IPS DF 6.9 (cell line): Measurements from ENCODE around the gene PSMC4.
A peak's percentile ranks its signal among the peaks of the same experiment; 100 is the strongest.

Experiments
- DNase-seq: peaks from one replicate; pipeline ENCODE4 v3.0.0-alpha.2; 2013; ENCODE audit warnings: low read depth, low spot score
- H3K27ac ChIP-seq: one replicate; pipeline ENCODE4 v1.5.1; 2013; ENCODE audit warnings: low read length, control low read depth
- H3K27me3 ChIP-seq: 2 replicates; pipeline ENCODE4 v1.6.1; 2013; ENCODE audit warnings: mild to moderate bottlenecking, low read length; ENCODE audit not compliant: control insufficient read depth, insufficient read depth
- H3K36me3 ChIP-seq: 2 replicates; pipeline ENCODE4 v1.6.1; 2013; ENCODE audit warnings: low read length; ENCODE audit not compliant: control insufficient read depth, insufficient read depth
- H3K4me1 ChIP-seq: 2 replicates; pipeline ENCODE4 v1.6.1; 2013; ENCODE audit warnings: low read length; ENCODE audit not compliant: control insufficient read depth, insufficient read depth
- H3K4me3 ChIP-seq: 2 replicates; pipeline ENCODE4 v1.5.1; 2013; ENCODE audit warnings: mild to moderate bottlenecking, low read length
- H3K9me3 ChIP-seq: 2 replicates; pipeline ENCODE4 v1.6.1; 2013; ENCODE audit warnings: low read length, inconsistent platforms; ENCODE audit not compliant: control insufficient read depth, insufficient read depth
- WGBS: extraction: QIAGEN DNeasy Blood & Tissue Kit; methylation state at CpG from one replicate; pipeline ENCODE4 v1.1.7; 2013; ENCODE audit warnings: mixed read lengths, missing lambda C conversion rate; ENCODE audit not compliant: insufficient read length, insufficient coverage; 5-methylcytosine and 5-hydroxymethylcytosine counted together

The PSMC4 gene

DNA sequence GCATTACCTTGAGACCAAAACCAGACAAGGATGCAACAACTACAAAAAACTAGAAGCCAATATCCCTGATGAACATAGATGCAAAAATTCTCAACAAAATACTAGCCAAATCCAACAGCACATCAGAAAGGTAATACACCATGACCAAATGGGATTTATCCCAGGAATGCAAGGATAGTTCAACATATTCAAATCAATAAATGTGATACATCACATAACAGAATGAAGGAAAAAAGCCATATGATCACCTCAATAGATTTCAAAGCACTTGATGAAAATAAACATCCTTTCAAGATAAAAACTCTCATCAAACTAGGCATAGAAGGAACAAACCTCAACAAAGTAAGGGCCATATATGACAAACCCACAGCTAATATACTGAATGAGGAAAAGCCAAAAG is 15.7 kb downstream of the PSMC4 start:
- H3K4me3 ChIP-seq, result no peak overlapping the region
- no peaks in the 10 kb centered on the region for H3K9me3 ChIP-seq
- DNase-seq, result no peak

GRCh38 chr19:39987167-39987566 is 16.2 kb downstream of the PSMC4 start:
- Histone ChIP-seq H3K36me3 (no peaks in the 10 kb centered on the region; the same call in 1 of the 2 replicates), H3K27ac (no peak overlapping the region), H3K9me3 (no peaks in the 10 kb centered on the region), H3K4me3 (no peak overlapping the region), H3K27me3 (no peaks in the 10 kb centered on the region), H3K4me1 (no peaks in the 10 kb centered on the region)
- DNase-seq, result no peak

More for the DNA sequence above, 15.7 kb downstream of the PSMC4 start:
- H3K36me3 ChIP-seq, result no peaks in the 10 kb centered on the region; the same call in 1 of the 2 replicates
- no peaks in the 10 kb centered on the region for H3K4me1 ChIP-seq
- no peak overlapping the region for H3K27ac ChIP-seq
- H3K27me3 ChIP-seq, result no peaks in the 10 kb centered on the region

DNA sequence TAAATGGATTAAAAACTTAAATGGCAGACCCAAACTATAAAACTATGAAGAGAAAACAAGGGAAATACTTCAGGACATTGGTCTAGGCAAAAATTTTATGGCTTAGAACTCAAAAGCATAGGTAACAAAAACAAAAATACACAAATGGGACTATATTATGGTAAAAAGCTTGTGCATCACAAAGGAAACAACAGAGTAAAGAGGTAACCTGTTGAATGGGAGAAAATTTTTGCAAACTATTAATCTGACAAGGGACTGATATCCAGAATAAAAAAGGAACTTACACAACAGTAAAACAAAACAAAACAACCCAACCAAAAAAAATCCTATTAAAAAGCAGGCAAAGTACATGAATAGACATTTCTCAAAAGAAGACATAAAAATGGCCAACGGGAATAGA is 16.6 kb downstream of the PSMC4 start:
- H3K27ac ChIP-seq, result no peak overlapping the region

DNA sequence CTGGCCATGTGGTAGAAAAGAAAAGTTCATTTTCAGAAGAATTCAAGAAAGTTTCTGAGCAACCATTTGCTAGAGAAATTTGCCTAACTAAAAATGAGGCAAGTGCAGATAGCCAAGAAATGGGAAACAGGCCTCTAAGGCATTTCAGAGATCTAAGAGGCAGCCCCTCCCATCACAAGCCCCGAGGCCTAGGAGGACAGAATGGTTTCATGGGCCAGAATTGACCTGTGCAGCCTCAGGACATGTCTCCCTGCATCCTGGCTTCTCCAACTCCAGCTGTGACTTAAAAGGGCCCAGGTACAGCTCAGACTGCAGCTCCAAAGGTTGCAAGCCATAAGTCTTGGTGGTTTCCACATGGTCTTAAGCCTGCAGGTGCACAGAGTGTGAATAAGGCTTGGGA is 22.6 kb downstream of the PSMC4 start:
- H3K4me1 ChIP-seq, result no peaks in the 10 kb centered on the region
- no CpG with 5 or more reads among the region's 1 CpG for WGBS
- peaks cover 2% of the 10 kb centered on the region for H3K9me3 ChIP-seq
- H3K4me3 ChIP-seq, result no peak overlapping the region
- H3K27me3 ChIP-seq, result no peaks in the 10 kb centered on the region
- no peaks in the 10 kb centered on the region for H3K36me3 ChIP-seq
- H3K27ac ChIP-seq, result no peak overlapping the region
- DNase-seq, result no peak

More for the DNA sequence above, 16.6 kb downstream of the PSMC4 start:
- H3K4me1 ChIP-seq, result no peaks in the 10 kb centered on the region
- no peaks in the 10 kb centered on the region for H3K27me3 ChIP-seq
- H3K9me3 ChIP-seq, result no peaks in the 10 kb centered on the region
- no peak for DNase-seq
- H3K4me3 ChIP-seq, result no peak overlapping the region
- H3K36me3 ChIP-seq, result no peaks in the 10 kb centered on the region; the same call in 1 of the 2 replicates
- no CpG with 5 or more reads among the region's 1 CpG for WGBS

- Histone ChIP-seq H3K27me3 (no peaks in the 10 kb centered on the region), H3K4me1 (no peaks in the 10 kb centered on the region), H3K36me3 (no peaks in the 10 kb centered on the region), H3K9me3 (peaks cover 2% of the 10 kb centered on the region), H3K4me3 (no peak overlapping the region), H3K27ac (no peak overlapping the region)
- DNase-seq, result no peak
Measured at GRCh38 chr19:39994361-39994760, 23.4 kb downstream of the PSMC4 start.

GRCh38 chr19:39995794-39996193 is 24.8 kb downstream of the PSMC4 start:
- H3K9me3 ChIP-seq, result peaks cover 2% of the 10 kb centered on the region
- no peaks in the 10 kb centered on the region for H3K36me3 ChIP-seq
- no peak overlapping the region for H3K4me3 ChIP-seq
- no peak for DNase-seq
- H3K4me1 ChIP-seq, result no peaks in the 10 kb centered on the region
- no peak overlapping the region for H3K27ac ChIP-seq
- no peaks in the 10 kb centered on the region for H3K27me3 ChIP-seq
- no CpG with 5 or more reads among the region's 1 CpG for WGBS

- no peaks in the 10 kb centered on the region for H3K4me1 ChIP-seq
- no peaks in the 10 kb centered on the region for H3K36me3 ChIP-seq
- H3K4me3 ChIP-seq, result peak overlapping the region; percentile 67
- DNase-seq, result no peak
- no peak overlapping the region for H3K27ac ChIP-seq
- no peaks in the 10 kb centered on the region; the same call in 1 of the 2 replicates for H3K27me3 ChIP-seq
- no CpG with 5 or more reads among the region's 19 CpGs for WGBS
- H3K9me3 ChIP-seq, result peaks cover 2% of the 10 kb centered on the region
Measured at GRCh38 chr19:39996218-39996810, 25.3 kb downstream of the PSMC4 start.

- Histone ChIP-seq H3K9me3 (peaks cover 2% of the 10 kb centered on the region), H3K27ac (no peak within 1 kb of the TSS), H3K27me3 (no peaks in the 10 kb centered on the region; the same call in 1 of the 2 replicates), H3K36me3 (no peaks in the 10 kb centered on the region), H3K4me1 (no peaks in the 10 kb centered on the region), H3K4me3 (peak within 1 kb of the TSS; percentile 67)
- no CpG with 5 or more reads among the region's 53 CpGs for WGBS
- no peak for DNase-seq
Measured at GRCh38 chr19:39996811-39997637, 26.1 kb downstream of the PSMC4 start, which contains the start of gene ZNF546. TSS of gene ZNF546 (plus strand) at chr19:39997060. CDS start at chr19:39998327, 1,267 bp downstream.

- H3K36me3 ChIP-seq, result no peaks in the 10 kb centered on the region
- H3K4me3 ChIP-seq, result no peak overlapping the region
- WGBS, result no CpG with 5 or more reads among the region's 5 CpGs
- no peak overlapping the region for H3K27ac ChIP-seq
- no peak for DNase-seq
- H3K4me1 ChIP-seq, result no peaks in the 10 kb centered on the region
- peaks cover 2% of the 10 kb centered on the region for H3K9me3 ChIP-seq
- no peaks in the 10 kb centered on the region; the same call in 1 of the 2 replicates for H3K27me3 ChIP-seq
Measured at GRCh38 chr19:39997638-39998216, 26.8 kb downstream of the PSMC4 start.

DNA sequence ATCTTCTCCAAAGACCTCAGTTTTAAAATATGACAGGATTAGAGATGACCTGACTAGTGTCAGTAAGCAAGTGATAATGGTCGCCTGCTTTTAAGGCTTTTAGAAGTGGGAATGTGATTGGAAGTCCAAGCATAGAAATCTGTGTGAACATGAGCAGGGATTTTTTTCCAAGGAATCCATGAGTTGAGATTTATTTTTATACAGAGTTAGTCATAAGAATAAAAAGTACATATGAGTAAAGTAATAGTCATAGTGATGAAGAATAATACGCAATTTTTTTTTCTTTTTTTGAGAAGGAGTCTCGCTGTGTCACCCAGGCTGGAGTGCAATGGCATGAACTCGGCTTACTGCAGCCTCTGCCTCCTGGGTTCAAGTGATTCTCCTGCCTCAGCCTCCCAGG is 27.5 kb downstream of the PSMC4 start:
- H3K36me3 ChIP-seq, result no peaks in the 10 kb centered on the region
- no peak overlapping the region for H3K27ac ChIP-seq
- no peak for DNase-seq
- H3K9me3 ChIP-seq, result peaks cover 2% of the 10 kb centered on the region
- H3K4me1 ChIP-seq, result no peaks in the 10 kb centered on the region
- no CpG with 5 or more reads among the region's 4 CpGs for WGBS
- H3K4me3 ChIP-seq, result no peak overlapping the region
- no peaks in the 10 kb centered on the region; the same call in 1 of the 2 replicates for H3K27me3 ChIP-seq
